Measurements from ENCODE around the gene ZDHHC21.
"Not testable (repeated sequence)": the region's sequence is repeated elsewhere in the genome, so short reads cannot be mapped to it uniquely, and the experiment has no call there.

Gene ZDHHC21

DNA sequence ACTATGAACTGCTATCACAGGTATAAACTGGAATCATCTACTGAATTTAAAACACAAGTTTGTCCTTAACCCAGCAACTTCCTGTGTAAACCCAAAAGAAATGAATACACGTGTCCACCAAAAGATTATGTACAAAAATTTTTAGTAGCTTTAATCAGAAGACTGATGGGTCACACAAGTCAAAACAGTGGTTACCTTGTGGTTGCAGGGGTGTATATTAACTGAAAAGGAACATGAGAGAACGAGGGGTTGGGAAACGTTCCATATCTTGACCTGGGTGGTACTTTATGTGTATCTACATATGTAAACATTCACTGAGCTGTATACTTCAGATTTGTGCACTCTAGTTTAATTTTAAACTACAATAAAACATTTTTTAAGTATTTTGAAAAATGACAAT is 18.6 kb downstream of the ZDHHC21 start:
- TF ChIP-seq OSR1 (CRISPR knock-in tag; IDR thresholded peaks at IDR 0.05) (no peak), TCF4 (CRISPR knock-in tag; IDR thresholded peaks at IDR 0.05; ENCODE audit: borderline replicate concordance) (no peak), ZNF8 (CRISPR knock-in tag; IDR thresholded peaks at IDR 0.05) (no peak), ZNF565 (CRISPR knock-in tag; conservative IDR thresholded peaks at IDR 0.05; ENCODE audit: low read depth) (no peak), PPARA (CRISPR knock-in tag; IDR thresholded peaks at IDR 0.05; ENCODE audit: borderline replicate concordance) (no peak), ESRRG (CRISPR knock-in tag; IDR thresholded peaks at IDR 0.05) (no peak), ISL1 (CRISPR knock-in tag; IDR thresholded peaks at IDR 0.05) (no peak), SNAI2 (CRISPR knock-in tag; IDR thresholded peaks at IDR 0.05) (no peak), ZFP3 (CRISPR knock-in tag; IDR thresholded peaks at IDR 0.05) (no peak)
- TF ChIP-seq, protein P1, sequence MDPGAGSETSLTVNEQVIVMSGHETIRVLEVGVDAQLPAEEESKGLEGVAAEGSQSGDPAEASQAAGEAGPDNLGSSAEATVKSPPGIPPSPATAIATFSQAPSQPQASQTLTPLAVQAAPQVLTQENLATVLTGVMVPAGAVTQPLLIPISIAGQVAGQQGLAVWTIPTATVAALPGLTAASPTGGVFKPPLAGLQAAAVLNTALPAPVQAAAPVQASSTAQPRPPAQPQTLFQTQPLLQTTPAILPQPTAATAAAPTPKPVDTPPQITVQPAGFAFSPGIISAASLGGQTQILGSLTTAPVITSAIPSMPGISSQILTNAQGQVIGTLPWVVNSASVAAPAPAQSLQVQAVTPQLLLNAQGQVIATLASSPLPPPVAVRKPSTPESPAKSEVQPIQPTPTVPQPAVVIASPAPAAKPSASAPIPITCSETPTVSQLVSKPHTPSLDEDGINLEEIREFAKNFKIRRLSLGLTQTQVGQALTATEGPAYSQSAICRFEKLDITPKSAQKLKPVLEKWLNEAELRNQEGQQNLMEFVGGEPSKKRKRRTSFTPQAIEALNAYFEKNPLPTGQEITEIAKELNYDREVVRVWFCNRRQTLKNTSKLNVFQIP (CRISPR knock-in tag; IDR thresholded peaks at IDR 0.05; ENCODE audit: borderline replicate concordance, low read depth), result no peak
- TF ChIP-seq, protein P2, sequence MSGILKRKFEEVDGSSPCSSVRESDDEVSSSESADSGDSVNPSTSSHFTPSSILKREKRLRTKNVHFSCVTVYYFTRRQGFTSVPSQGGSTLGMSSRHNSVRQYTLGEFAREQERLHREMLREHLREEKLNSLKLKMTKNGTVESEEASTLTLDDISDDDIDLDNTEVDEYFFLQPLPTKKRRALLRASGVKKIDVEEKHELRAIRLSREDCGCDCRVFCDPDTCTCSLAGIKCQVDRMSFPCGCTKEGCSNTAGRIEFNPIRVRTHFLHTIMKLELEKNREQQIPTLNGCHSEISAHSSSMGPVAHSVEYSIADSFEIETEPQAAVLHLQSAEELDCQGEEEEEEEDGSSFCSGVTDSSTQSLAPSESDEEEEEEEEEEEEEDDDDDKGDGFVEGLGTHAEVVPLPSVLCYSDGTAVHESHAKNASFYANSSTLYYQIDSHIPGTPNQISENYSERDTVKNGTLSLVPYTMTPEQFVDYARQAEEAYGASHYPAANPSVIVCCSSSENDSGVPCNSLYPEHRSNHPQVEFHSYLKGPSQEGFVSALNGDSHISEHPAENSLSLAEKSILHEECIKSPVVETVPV (CRISPR knock-in tag; IDR thresholded peaks at IDR 0.05), result no peak
- ATAC-seq, result no peak

DNA sequence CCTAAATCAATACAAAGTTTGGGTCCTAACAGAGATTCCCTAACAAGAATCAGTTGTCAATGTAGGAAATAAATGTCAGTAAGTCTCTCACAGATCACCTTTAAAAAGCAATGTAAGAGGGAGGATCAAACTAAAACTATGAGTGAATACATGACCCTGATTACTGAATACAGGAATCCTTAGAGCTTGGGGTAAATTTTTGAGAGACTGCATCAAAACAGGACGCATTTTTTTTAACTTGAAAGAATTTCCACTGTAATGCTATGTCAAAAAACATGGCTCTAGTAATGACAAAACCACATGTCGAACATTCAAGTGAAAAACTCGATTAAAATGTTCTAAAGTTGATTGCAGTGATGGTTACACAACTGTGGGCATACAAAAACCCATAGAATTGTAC is 21.9 kb downstream of the ZDHHC21 start:
- TF ChIP-seq PPARA (CRISPR knock-in tag; IDR thresholded peaks at IDR 0.05; ENCODE audit: borderline replicate concordance), result no peak
- no peak for TF ChIP-seq ZFP30 (CRISPR knock-in tag; IDR thresholded peaks at IDR 0.05)
- ATAC-seq, result no peak

DNA sequence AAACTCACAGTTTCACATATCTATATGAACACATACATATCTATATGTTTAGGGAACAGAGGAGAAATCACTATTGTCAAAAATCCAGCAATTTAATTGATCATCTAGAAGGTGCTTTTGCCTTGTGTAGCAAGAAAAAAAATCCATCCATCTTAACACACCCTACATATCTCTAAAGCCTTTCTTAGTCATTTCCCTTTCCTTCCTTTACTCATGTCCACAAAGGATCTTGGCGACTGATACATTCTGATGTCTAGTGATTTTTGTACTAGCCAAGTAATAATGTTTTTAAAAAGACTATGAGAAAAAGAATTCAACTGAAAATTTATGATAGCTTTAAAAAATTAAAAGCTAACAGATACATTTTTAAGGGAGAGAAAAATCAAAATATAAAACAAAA is 22.5 kb downstream of the ZDHHC21 start:
- no peak for ATAC-seq
- no peak for TF ChIP-seq TCF4 (CRISPR knock-in tag; IDR thresholded peaks at IDR 0.05; ENCODE audit: borderline replicate concordance)
- TF ChIP-seq, protein P3, sequence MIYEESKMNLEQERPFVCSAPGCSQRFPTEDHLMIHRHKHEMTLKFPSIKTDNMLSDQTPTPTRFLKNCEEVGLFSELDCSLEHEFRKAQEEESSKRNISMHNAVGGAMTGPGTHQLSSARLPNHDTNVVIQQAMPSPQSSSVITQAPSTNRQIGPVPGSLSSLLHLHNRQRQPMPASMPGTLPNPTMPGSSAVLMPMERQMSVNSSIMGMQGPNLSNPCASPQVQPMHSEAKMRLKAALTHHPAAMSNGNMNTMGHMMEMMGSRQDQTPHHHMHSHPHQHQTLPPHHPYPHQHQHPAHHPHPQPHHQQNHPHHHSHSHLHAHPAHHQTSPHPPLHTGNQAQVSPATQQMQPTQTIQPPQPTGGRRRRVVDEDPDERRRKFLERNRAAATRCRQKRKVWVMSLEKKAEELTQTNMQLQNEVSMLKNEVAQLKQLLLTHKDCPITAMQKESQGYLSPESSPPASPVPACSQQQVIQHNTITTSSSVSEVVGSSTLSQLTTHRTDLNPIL (CRISPR knock-in tag; IDR thresholded peaks at IDR 0.05; ENCODE audit: low read depth), result no peak

DNA sequence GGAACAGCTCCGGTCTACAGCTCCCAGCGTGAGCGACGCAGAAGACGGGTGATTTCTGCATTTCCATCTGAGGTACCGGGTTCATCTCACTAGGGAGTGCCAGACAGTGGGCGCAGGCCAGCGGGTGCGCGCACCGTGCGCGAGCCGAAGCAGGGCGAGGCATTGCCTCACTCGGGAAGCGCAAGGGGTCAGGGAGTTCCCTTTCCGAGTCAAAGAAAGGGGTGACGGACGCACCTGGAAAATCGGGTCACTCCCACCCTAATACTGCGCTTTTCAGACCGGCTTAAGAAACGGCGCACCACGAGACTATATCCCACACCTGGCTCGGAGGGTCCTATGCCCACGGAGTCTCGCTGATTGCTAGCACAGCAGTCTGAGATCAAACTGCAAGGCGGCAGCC is 29.2 kb downstream of the ZDHHC21 start:
- not testable (repeated sequence) for ATAC-seq

DNA sequence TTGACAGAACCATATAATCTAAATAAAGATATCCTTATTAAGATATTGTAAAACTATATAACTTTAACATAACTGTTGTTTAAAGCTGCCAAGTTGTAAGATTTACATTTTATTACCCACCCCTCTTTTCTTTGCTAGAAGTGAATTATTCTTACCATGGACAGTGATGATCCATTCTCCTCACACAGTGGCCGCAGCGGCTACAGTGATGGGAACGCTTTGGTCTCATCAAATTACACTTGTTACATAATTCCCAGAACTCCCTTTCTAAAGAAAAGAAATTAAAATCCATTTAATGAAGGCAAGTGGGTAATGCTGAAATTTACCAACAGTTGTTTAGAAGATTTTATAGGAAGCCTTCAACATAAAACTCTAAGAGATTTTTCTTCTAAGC is 31.2 kb downstream of the ZDHHC21 start:
- ATAC-seq, result no peak
- TF ChIP-seq TCF4 (CRISPR knock-in tag; IDR thresholded peaks at IDR 0.05; ENCODE audit: borderline replicate concordance), result no peak
- TF ChIP-seq OSR1 (CRISPR knock-in tag; IDR thresholded peaks at IDR 0.05), result no peak
- no peak for TF ChIP-seq ZFP30 (CRISPR knock-in tag; IDR thresholded peaks at IDR 0.05)
- TF ChIP-seq SNAI2 (CRISPR knock-in tag; IDR thresholded peaks at IDR 0.05), result no peak
- TF ChIP-seq ZFP3 (CRISPR knock-in tag; IDR thresholded peaks at IDR 0.05), result no peak
- no peak for TF ChIP-seq TOX (CRISPR knock-in tag; IDR thresholded peaks at IDR 0.05; ENCODE audit: borderline replicate concordance)

DNA sequence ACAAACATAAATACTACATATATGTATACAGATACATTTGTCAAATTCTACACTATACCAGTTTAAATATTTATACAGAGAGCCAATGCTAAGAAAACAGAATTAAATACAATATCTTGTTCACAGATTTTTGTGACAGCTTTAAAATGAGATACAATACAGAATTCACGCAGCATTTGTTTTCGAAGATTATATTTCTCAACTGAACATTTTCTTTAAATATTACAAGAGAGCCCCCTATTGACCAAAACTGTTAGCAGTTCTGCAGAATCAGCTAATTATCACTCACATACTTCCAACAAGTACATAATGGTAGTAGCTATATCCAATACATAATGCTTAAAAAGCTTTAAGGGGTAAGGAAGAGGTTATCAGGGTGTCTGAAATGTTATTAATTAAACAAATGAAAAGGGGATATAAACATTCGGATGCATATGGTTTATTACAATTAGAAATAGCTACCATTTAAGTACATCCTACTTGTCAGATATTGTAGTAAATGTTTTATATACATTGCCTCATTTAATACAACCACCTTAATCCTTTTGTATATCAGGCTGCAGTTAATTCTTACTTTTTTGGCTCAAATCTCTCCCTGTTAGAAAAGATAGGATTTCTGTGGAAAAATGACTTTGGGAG is 31.7 kb downstream of the ZDHHC21 start:
- ATAC-seq, result 0 out of 3 replicates have a peak, but pooled peaks have one; percentile 56
- TF ChIP-seq, protein P2 (CRISPR knock-in tag; IDR thresholded peaks at IDR 0.05), result no peak
- no peak for TF ChIP-seq TOX (CRISPR knock-in tag; IDR thresholded peaks at IDR 0.05; ENCODE audit: borderline replicate concordance)
- TF ChIP-seq ZNF70 (CRISPR knock-in tag; IDR thresholded peaks at IDR 0.05), result no peak
- no peak for TF ChIP-seq SNAI2 (CRISPR knock-in tag; IDR thresholded peaks at IDR 0.05)
- TF ChIP-seq PPARA (CRISPR knock-in tag; IDR thresholded peaks at IDR 0.05; ENCODE audit: borderline replicate concordance), result no peak
- TF ChIP-seq ZNF8 (CRISPR knock-in tag; IDR thresholded peaks at IDR 0.05), result no peak
- TF ChIP-seq ZFP3 (CRISPR knock-in tag; IDR thresholded peaks at IDR 0.05), result no peak
- TF ChIP-seq ARNTL (CRISPR knock-in tag; IDR thresholded peaks at IDR 0.05; ENCODE audit: borderline replicate concordance, low read depth), result no peak
- TF ChIP-seq TCF4 (CRISPR knock-in tag; IDR thresholded peaks at IDR 0.05; ENCODE audit: borderline replicate concordance), result no peak
- TF ChIP-seq, protein P4, sequence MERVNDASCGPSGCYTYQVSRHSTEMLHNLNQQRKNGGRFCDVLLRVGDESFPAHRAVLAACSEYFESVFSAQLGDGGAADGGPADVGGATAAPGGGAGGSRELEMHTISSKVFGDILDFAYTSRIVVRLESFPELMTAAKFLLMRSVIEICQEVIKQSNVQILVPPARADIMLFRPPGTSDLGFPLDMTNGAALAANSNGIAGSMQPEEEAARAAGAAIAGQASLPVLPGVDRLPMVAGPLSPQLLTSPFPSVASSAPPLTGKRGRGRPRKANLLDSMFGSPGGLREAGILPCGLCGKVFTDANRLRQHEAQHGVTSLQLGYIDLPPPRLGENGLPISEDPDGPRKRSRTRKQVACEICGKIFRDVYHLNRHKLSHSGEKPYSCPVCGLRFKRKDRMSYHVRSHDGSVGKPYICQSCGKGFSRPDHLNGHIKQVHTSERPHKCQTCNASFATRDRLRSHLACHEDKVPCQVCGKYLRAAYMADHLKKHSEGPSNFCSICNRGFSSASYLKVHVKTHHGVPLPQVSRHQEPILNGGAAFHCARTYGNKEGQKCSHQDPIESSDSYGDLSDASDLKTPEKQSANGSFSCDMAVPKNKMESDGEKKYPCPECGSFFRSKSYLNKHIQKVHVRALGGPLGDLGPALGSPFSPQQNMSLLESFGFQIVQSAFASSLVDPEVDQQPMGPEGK (CRISPR knock-in tag; IDR thresholded peaks at IDR 0.05; ENCODE audit: borderline replicate concordance), result no peak
- TF ChIP-seq CSDC2 (CRISPR knock-in tag; IDR thresholded peaks at IDR 0.05), result no peak
- TF ChIP-seq RARB (CRISPR knock-in tag; IDR thresholded peaks at IDR 0.05), result no peak
- TF ChIP-seq, protein P1 (CRISPR knock-in tag; IDR thresholded peaks at IDR 0.05; ENCODE audit: borderline replicate concordance, low read depth), result no peak
- TF ChIP-seq, protein P3 (CRISPR knock-in tag; IDR thresholded peaks at IDR 0.05; ENCODE audit: low read depth), result no peak
- no peak for TF ChIP-seq ZFP30 (CRISPR knock-in tag; IDR thresholded peaks at IDR 0.05)
- no peak for TF ChIP-seq OSR1 (CRISPR knock-in tag; IDR thresholded peaks at IDR 0.05)
- TF ChIP-seq ESRRG (CRISPR knock-in tag; IDR thresholded peaks at IDR 0.05), result no peak
